GM10847 (cell line): ENCODE measurements around the gene ADGRV1.

ENCODE experiments used
- POLR2A ChIP-seq: IDR thresholded peaks from 2 replicates; pipeline ENCODE4 v1.6.1; 2011; ENCODE audit not compliant: insufficient read length; ENCODE audit errors: extremely low read depth

The ADGRV1 gene

GRCh38 chr5:91178461-91178860, 619.9 kb downstream of the ADGRV1 start:
- TF ChIP-seq POLR2A, result no peak

- no peak for TF ChIP-seq POLR2A
Measured at GRCh38 chr5:91179018-91179417, 620.4 kb downstream of the ADGRV1 start.

- no peak for TF ChIP-seq POLR2A
Measured at GRCh38 chr5:91180506-91180905, 621.9 kb downstream of the ADGRV1 start.

- no peak for TF ChIP-seq POLR2A
Measured at GRCh38 chr5:91182763-91183162, 624.2 kb downstream of the ADGRV1 start.

GRCh38 chr5:91183743-91184142, 625.1 kb downstream of the ADGRV1 start:
- no peak for TF ChIP-seq POLR2A

GRCh38 chr5:91186101-91186500, 627.5 kb downstream of the ADGRV1 start:
- no peak for TF ChIP-seq POLR2A

GRCh38 chr5:91187032-91187431, 628.4 kb downstream of the ADGRV1 start:
- TF ChIP-seq POLR2A, result no peak

GRCh38 chr5:91188755-91189154, 630.2 kb downstream of the ADGRV1 start:
- no peak for TF ChIP-seq POLR2A

- no peak for TF ChIP-seq POLR2A
Measured at GRCh38 chr5:91189480-91190313, 631.1 kb downstream of the ADGRV1 start.

- TF ChIP-seq POLR2A, result no peak
Measured at GRCh38 chr5:91190314-91190690, 631.7 kb downstream of the ADGRV1 start.

GRCh38 chr5:91194824-91195381, 636.3 kb downstream of the ADGRV1 start:
- TF ChIP-seq POLR2A, result no peak

GRCh38 chr5:91200692-91201091, 642.1 kb downstream of the ADGRV1 start:
- TF ChIP-seq POLR2A, result no peak

GRCh38 chr5:91206103-91206502, 647.5 kb downstream of the ADGRV1 start:
- no peak for TF ChIP-seq POLR2A

GRCh38 chr5:91206734-91207133, 648.1 kb downstream of the ADGRV1 start:
- no peak for TF ChIP-seq POLR2A

- TF ChIP-seq POLR2A, result no peak
Measured at GRCh38 chr5:91207248-91207647, 648.7 kb downstream of the ADGRV1 start.

GRCh38 chr5:91211997-91212713, 653.6 kb downstream of the ADGRV1 start:
- no peak for TF ChIP-seq POLR2A

GRCh38 chr5:91212714-91213092, 654.1 kb downstream of the ADGRV1 start:
- no peak for TF ChIP-seq POLR2A
